Measurements from ENCODE around the gene ANKRD63.

The ANKRD63 gene

DNA sequence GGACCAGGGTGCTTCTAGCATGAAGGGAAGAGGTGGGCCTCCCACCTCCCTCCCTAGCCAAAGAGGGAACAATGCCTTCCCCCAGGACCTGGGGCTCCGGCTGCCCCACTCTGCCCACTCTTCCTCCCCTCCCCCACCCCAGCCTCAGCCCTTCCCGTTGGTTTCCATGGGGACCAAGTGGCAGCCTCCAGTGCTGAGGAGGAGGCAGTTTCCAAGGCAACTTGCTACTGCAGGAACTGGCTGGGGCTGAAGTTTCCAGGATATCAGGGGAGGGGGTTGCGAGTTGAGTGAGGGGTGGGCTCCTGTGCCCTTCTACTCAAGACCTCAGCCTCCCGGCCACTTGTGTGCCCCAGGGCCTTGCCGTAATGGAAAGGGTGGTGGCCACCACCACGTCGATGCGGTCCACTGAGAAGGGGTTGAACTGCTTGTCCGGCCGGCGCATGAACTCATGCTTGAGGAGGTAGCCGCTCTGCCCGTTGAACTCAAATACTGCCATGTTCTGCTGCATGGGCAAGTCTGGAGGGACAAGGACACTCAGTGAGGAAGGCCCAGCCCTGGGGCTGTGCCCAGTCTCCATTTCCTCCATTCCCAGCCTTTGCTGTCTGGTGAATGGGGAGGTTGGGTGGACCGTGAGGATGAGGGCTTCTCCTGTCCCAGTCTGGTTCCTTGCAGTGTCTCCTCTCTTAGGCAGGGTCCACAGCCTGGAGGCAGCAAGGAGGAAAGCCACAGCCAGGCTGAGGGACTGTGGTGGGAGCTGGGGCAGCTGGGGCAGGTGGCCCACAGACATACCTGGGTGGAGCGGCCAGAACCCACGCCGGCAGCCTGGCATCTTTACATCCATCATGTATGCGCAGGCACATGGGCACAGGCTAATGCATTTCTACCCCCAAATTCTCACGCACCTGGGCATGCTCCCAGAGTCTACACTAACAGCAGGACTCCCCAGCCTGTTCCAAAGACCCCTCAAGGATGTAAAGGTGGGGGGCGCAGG is 11.3 kb upstream of the ANKRD63 start:
- DNase-seq = no peak

GRCh38 chr15:40293006-40293405 is 10.1 kb upstream of the ANKRD63 start:
- no peak for DNase-seq

DNA sequence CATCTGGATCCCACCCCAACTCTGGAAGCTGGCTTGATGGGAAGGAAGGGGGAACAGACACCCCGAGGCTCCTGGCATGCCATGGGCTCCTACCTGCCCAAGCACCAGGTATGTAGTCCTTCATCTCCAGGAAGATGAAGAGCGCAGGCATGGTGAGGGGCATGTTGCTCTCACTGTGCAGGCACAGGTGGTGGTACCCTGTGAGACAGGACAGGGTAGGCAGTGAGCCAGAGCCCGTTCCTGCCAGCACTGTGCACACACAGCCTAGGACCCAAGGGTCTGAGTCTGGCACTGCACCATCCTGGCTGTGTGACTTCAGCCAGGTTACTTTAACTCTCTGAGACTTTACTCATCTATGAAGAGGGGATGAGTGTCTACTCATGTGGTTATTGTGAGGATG is 9.4 kb upstream of the ANKRD63 start:
- no peak for DNase-seq

- no peak for DNase-seq
Observed at GRCh38 chr15:40290918-40291574, 8.2 kb upstream of the ANKRD63 start.

DNA sequence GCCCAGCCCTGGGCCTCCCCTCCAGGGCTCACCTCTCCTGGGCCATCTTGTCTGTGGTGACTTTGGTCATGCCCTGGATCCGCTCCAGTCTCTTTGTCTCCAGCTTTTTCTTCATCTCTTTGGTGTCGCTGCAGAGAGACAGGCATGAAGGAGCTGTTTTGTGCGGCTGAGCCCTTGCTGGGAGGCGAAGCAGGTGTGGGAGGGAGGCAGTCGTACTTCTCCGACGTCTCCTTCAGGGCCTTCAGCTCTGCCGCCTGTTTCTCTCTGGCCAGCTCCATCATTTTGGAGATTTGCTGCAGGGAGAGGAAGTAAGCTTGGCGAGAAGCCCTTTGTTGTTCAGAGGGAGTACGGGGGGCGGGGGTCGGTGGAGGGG is 7.7 kb upstream of the ANKRD63 start:
- no peak for DNase-seq

DNA sequence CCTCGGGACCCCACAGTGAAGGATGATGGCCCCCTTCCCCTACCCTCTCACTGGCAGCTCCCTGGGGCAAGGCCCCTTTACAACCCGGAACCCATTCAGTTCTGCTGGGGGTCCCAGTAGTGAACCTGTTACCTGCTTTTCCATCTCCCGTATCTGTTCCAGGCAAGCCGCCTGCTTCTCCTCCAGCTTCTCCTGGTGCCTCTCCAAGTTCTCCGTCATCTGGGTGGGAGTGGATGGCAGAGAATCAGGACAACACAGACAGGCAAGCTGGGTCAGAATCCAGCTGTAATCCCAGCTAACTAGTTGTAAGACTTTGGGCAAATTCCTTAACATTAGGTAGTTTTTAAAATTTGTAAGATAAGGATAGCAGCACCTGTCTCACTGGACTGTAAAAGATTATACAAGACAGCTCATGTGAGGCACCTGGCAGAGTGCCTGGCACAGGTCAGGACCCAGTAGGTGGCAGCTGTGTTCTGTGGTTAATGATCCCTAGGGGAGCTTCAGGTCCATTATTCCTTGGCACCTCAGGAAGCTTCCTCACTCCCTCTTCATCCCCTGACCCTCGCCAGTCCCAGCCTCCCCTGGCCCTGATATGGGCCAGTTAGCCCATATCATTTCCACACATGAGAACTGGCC is 6.4 kb upstream of the ANKRD63 start:
- DNase-seq = no peak

DNA sequence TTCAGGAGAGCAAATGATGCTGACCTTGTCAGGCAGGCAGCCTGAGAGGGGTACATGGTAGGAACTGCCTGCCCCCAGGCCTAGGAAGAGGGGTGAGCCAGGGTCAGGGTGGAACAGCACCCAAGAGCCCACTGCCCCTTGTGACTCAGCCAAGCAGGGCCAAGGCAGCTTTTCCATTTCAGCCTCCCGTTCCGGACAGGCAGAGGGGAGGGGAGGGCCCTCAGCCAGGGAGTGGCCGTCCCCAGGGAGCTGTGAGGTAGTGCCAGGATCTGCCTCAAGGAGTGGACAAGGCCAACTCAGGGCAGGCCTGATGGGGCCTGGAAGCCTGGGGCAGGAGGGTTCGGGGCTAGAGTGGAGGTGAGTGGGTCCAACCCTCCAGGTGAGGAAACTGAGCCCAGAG is 5.1 kb upstream of the ANKRD63 start:
- DNase-seq = no peak

- DNase-seq = no peak
Observed at GRCh38 chr15:40287505-40287904, 4.6 kb upstream of the ANKRD63 start.

DNA sequence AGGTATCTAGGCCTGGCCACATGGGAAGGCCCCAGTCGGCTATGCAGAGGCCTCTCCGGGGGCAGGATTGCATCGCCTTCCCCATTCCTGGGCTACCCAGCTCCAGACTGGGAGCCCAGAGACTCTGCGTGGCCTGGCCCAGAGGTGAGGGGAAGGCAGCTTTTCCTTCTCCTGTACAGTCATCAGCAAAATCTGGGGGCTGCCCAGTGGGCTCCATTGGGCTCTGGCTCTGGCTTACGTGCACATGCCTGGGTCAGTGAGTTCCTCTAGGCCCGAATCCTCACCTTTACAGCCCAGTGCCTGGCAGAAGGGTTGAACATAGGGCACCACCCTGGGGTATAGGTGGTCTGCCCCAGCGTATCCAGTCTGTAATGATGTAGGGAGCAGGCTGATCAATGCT is 3.9 kb upstream of the ANKRD63 start:
- DNase-seq = no peak

DNA sequence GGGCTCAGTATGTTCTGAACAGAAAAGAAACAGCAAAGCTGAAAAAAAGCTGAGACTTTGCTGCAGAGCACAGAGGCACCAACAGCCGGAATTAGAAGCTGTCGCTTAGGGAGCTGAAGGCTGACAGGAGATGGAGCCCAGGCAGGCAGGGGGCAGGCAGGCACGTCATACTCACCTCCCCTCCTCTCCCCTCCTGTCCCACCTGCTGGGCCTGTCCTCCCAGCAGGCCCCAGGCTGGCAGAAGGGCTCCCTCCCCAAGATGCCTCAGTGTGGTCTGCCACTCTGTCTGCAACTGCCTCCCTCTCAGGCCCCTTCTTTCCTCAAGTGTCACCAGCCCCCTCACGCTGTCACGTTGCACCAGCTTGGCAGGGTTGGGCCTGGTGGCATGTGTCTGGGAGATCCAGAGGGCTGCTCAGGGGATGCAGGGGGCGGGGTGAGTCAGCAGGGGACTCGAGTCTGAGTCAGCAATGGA is 3.2 kb upstream of the ANKRD63 start:
- no peak for DNase-seq

DNA sequence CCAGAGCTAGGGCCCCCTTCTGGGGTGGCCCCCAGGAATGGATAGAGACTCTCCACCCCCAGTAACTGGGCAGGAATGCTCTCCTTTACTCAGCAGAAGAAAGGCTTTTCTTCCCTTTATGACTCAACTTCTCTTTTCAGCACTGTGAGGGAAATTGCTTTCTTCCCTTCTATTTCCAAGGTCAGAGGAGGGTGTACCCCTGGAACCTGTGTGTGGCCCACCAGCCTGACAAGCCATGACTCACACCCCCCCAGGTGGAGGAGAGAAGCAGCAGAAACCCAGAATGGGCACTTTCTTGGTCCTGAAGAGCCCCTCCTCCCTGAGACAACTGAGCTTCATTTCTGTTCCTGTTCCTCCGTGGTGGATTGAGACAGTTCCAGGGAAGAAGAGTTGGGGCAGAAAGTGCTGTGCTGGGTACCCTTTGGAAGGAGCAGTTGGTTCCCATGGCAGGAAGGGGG is 2.7 kb upstream of the ANKRD63 start:
- DNase-seq = no peak

- DNase-seq = no peak
Observed at GRCh38 chr15:40285151-40285550, 2.3 kb upstream of the ANKRD63 start.

DNA sequence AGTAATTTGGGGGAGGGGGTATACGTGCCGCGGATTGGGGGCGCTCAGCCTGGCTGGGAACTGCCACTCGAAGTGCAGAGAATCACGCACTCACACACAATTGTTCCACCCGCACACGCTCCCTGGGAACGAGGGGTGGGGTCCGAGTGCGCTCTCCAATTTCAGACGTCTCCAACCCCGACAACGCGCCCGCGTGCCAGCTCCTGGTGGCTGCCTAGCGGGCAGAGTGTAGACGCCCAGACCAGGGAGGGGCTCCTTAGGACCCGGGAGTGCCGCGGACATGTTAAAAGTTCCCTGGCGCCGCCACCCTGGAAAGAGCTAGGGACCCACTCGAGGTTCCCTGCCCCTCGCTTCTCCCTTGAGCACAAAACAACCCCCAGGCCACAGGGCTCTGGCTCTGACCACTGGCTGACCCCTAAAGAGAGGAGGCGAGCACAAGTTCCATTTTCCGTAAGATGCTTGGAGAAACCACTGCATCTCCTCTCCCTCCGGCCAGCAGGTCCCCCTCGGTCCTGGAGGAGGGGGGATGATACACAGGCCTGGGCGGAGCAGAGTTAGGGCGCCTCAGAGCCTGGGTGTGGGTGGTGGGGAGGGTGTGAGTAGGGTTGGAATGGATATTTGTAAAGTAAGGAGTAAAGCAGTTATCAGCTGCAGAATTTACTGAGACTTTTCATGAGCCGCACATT is 894 bp upstream of the ANKRD63 start:
- no peak for DNase-seq

- peak; percentile 46 for DNase-seq
Observed at GRCh38 chr15:40282147-40282868, 556 bp downstream of the ANKRD63 start.

DNA sequence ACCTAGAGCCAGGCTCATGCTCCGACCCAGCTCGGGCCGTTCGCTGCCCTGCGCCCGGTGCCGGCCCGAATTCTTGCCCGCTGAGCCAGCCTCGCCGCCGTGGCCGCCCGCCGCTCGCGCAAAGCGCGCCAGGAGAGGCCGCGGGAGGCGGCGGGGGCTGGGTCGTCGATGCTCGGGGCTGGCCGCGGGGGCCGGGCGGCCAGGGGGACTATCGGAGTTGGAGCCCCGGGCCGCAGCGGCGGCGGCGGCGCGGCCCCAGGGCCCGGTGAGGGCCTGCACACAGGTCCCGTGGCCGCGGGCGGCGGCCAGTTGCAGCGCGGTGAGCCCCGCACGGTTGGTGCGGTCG is 1.1 kb downstream of the ANKRD63 start:
- no peak for DNase-seq

DNA sequence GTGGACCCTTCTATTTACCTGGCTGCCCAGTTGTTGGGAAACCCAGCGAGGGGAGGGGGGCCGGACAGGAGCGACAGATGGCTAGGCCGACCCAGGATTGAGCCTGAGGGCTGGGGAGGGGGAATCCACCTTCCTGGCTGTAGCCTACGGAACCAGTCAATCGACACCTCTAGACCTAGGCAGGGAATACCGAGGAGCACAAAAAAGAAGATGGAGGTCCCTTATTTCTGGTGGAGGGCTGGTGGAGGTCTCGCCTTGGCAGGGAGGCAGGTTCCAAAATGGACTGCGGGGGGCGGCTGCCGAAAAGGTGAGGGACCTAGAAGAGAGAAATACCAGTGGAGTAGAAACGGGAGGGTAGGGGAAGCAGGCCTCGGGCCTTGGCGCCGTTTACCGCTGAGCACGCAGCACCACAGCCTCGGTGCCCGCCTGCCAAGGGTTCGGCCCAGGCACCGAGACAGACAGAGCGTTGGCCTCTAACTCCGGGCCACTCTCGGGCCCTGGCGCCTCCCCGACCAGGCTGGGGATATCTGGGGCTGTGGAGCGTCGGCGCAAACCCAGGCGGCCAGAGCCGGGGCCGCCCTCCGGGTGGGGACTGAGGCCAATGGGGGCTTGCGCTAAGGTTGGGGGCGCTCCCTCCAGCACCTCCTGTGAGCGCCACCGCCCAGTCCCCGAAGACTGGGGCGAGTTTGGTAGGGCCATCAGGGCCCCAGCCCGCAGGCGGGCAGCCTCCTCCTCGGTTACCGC is 1.6 kb downstream of the ANKRD63 start:
- no peak for DNase-seq

DNA sequence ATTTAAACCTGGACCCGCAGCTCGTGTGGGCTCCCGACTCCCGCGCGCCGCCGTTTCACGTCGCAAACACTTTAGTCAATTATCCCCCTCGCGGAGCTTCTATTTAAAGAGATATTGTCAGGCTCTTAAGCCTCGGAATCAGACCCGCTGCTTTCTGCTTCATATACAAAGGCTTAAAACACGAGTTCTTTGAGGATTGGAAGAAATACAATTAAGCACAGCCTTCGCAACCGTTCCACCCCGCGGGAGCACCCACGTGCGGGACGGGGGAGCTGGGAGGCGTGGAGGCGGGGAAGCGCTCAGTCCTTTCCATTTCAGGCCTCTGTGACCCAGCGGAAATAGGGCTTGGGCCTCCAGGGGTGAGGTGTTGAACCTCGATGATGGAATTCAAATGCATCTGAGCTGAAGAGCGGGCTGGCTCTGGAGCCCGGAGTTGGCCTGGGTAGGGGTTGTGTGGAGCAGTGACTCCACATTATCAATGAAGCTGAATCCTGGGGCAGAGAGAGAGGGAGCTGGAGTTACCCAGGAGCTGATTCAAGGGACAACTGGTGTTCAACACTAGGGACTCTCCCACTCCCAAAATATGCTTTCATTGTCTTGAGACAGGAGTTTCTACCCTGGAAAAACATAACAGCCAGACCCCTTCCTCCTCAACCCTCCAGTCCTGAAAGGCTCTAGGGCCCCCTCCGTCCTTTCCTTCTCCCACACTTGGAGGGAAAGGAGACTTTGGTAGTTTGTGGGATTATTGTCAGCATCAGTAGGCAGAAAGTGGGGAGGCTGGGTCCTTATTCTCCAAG is 2.4 kb downstream of the ANKRD63 start:
- no peak for DNase-seq

GRCh38 chr15:40279437-40280141 is 3.3 kb downstream of the ANKRD63 start:
- peak; percentile 66 for DNase-seq

DNA sequence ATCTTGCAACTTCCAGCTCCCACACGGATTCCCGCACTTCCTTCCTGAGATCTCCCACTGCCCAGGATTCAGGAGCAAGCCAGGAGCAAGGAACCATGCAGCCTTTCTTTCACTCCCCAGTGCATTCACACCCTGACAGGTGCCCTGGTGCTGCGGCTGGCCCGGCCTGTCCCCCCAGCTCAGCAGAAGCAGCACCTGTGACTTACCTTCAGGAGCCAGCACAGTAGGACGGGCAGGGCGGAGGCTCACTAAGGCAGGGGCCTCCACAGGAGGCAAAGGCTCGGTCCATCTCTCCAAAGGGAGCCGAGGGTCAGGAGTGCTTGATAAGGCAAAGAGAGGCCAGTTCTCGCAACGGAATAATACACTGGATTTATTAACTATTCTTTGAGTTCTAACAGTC is 4.8 kb downstream of the ANKRD63 start:
- DNase-seq = no peak

GRCh38 chr15:40277471-40277870 is 5.4 kb downstream of the ANKRD63 start:
- no peak for DNase-seq
